Thyroid gland (tissue), 4 donors: Measurements from ENCODE around the gene MZF1.

Experiments
- CTCF ChIP-seq, 6 experiments: fragments of 200-600 bp in 3 of 6; fragments of 450-650 bp in 3 of 6; sonication (generic) in 3 of 6; IDR thresholded peaks; one replicate each; pipeline ENCODE4 v1.5.1; 2016 to 2019; ENCODE audit warnings: antibody characterized with exemption in 6 of 6, mild to moderate bottlenecking in 2 of 6, inconsistent platforms in 1 of 6, moderate library complexity in 1 of 6
- POLR2A ChIP-seq, 2 donors: fragments of 450-650 bp; IDR thresholded peaks; one replicate each; pipeline ENCODE4 v1.6.1; 2017; ENCODE audit warnings: antibody characterized with exemption in 2 of 2, mild to moderate bottlenecking in 2 of 2, moderate library complexity in 1 of 2

DNA sequence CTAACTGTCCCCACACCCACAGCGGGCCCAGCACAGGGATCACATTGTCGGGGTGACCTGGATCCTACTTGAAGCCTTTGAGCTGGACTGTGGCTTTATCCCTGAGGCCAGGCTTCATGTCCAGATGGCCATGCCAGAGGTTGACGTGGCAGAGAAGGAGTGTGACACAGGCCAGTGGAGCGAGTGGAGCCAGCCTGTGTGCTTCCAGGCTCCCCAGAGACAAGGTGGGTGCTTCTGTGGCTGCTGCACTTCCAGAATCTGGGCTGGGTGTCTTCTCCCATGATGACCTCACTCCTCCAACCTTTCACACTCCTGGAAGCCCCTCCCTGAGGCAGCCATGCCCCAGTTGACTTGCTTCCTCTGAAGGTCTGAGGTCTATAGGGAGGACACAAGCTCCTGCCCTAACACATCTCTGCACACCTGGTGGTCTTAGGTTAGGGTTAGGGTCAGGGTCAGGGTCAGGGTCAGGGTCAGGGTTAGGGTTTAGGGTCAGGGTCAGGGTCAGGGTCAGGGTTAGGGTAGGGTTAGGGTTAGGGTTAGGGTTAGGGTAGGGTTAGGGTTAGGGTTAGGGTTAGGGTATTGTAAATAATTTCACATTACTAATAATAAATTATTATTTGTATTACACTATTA is 13.1 kb upstream of the MZF1 start:
- TF ChIP-seq CTCF (IDR thresholded peaks at IDR 0.05) (no peak), POLR2A (IDR thresholded peaks at IDR 0.05) (no peak)
